Endothelial cell of umbilical vein (primary cell): ENCODE results near the gene GGACT. TPM values are rescaled to one million over a fixed set of nuclear protein-coding genes. Genes with fewer than 3 reads are reported as not detected.

Source experiments
- BruUV-seq: library from RNA; stranded (reverse); fragments of 400-500 nt; replicated peaks from 2 replicates; lab custom pipeline; 2021; lab: Mats Ljungman, UMichigan
- CTCF ChIA-PET: fragments of 300-600, 350-600 bp; sonication (Branson Sonifier 250); formaldehyde crosslinking; loops from one replicate; lab custom pipeline; 2021; ENCODE audit warnings: antibody characterized with exemption, inconsistent platforms; lab: Charles Lee
- POLR2A ChIA-PET: fragments of 300-600, 350-600 bp; sonication (Branson Sonifier 250); formaldehyde crosslinking; loops from one replicate; lab custom pipeline; 2021; ENCODE audit warnings: antibody characterized with exemption, inconsistent platforms; lab: Charles Lee
- DNase-seq: peaks from one replicate; pipeline ENCODE4 v3.0.0-alpha.2; 2011; ENCODE audit warnings: low read depth, low spot score
- FAIRE-seq: peaks from 2 replicates; lab custom pipeline; 2011; peaks lifted over from hg19 to GRCh38; lab: Jason Lieb, UNC
- H2AFZ ChIP-seq: 2 replicates; pipeline ENCODE4 v1.6.0; 2012; ENCODE audit warnings: low read depth, low read length, control low read depth, inconsistent platforms
- H3K27ac ChIP-seq: 2 replicates; pipeline ENCODE4 v1.5.1; 2011; ENCODE audit warnings: low read depth, mild to moderate bottlenecking, control low read depth, low read length, moderate library complexity; ENCODE audit not compliant: insufficient read depth
- H3K27me3 ChIP-seq, 2 experiments: 2 replicates each; pipeline versions ENCODE4 v1.6.0 to v1.6.1; 2011; ENCODE audit warnings: low read length in 2 of 2, mixed read lengths in 1 of 2; ENCODE audit not compliant: control insufficient read depth in 2 of 2, insufficient read depth in 2 of 2
- H3K36me3 ChIP-seq, 2 experiments: 2 replicates in 1 of 2; 3 replicates in 1 of 2; pipeline ENCODE4 v1.5.1; 2011; ENCODE audit warnings: low read length in 2 of 2, mild to moderate bottlenecking in 1 of 2, moderate library complexity in 1 of 2; ENCODE audit not compliant: control insufficient read depth in 2 of 2, insufficient read depth in 2 of 2; ENCODE audit errors: extremely low read depth in 1 of 2
- H3K4me1 ChIP-seq: 3 replicates; pipeline ENCODE4 v1.5.1; 2011; ENCODE audit warnings: mild to moderate bottlenecking, low read length; ENCODE audit not compliant: control insufficient read depth, insufficient read depth; ENCODE audit errors: extremely low read depth
- H3K4me2 ChIP-seq: 2 replicates; pipeline ENCODE4 v1.6.1; 2011; ENCODE audit warnings: low read length, control low read depth, mixed read lengths; ENCODE audit not compliant: insufficient read depth
- H3K4me3 ChIP-seq, 3 experiments: fragments of 200-600 bp in 1 of 3; sonication (generic), shearing (Covaris generic) in 1 of 3; replicated peaks in 1 of 3; 2 replicates each; pipeline ENCODE4 v1.5.1; 2011 to 2016; ENCODE audit warnings: control low read depth in 3 of 3, low read length in 3 of 3, mild to moderate bottlenecking in 2 of 3, inconsistent platforms in 1 of 3, low read depth in 1 of 3, moderate library complexity in 1 of 3; ENCODE audit not compliant: insufficient read depth in 1 of 3
- H3K79me2 ChIP-seq: 2 replicates; pipeline ENCODE4 v1.6.0; 2012; ENCODE audit warnings: low read length, inconsistent platforms; ENCODE audit not compliant: control insufficient read depth, insufficient read depth
- H3K9ac ChIP-seq: replicated peaks from 2 replicates; pipeline ENCODE3; 2011; ENCODE audit warnings: low read length, control low read depth; ENCODE audit not compliant: insufficient read depth; ENCODE audit errors: extremely low read depth
- H3K9me1 ChIP-seq: replicated peaks from 3 replicates; pipeline ENCODE4 v1.6.0; 2011; ENCODE audit warnings: mild to moderate bottlenecking, low read length; ENCODE audit not compliant: control insufficient read depth, insufficient read depth; ENCODE audit errors: extremely low read depth
- H3K9me3 ChIP-seq: replicated peaks from 2 replicates; pipeline ENCODE4 v1.5.1; 2012; ENCODE audit warnings: low read length, inconsistent platforms; ENCODE audit not compliant: control insufficient read depth, insufficient read depth
- H4K20me1 ChIP-seq: replicated peaks from 2 replicates; pipeline ENCODE3; 2011; ENCODE audit warnings: mild to moderate bottlenecking, low read length; ENCODE audit not compliant: control insufficient read depth, insufficient read depth; ENCODE audit errors: extremely low read depth
- CTCF ChIP-seq, 2 donors: IDR thresholded peaks; 1 replicate in 1 of 2; 2 replicates in 1 of 2; pipeline ENCODE4 v1.5.1; 2011; ENCODE audit warnings: low read length in 2 of 2, mild to moderate bottlenecking in 2 of 2, moderate library complexity in 2 of 2, control low read depth in 1 of 2, inconsistent platforms in 1 of 2, low read depth in 1 of 2; ENCODE audit not compliant: insufficient read depth in 1 of 2; ENCODE audit errors: extremely low read depth in 1 of 2
- EZH2 ChIP-seq: IDR thresholded peaks from 2 replicates; pipeline ENCODE4 v1.6.1; 2012; ENCODE audit warnings: borderline replicate concordance, low read depth, mild to moderate bottlenecking, moderate library complexity, low read length, inconsistent platforms; ENCODE audit not compliant: severe bottlenecking
- FOS ChIP-seq: IDR thresholded peaks from 2 replicates; pipeline ENCODE4 v1.6.1; 2011; ENCODE audit warnings: mild to moderate bottlenecking, low read length, moderate library complexity, borderline replicate concordance; ENCODE audit not compliant: insufficient read depth
- GATA2 ChIP-seq: IDR thresholded peaks from 2 replicates; pipeline ENCODE4 v1.7.0; 2011; ENCODE audit warnings: low read depth, mild to moderate bottlenecking, moderate library complexity, mixed read lengths, low read length; ENCODE audit not compliant: insufficient read length, insufficient read depth
- JUN ChIP-seq: IDR thresholded peaks from 2 replicates; pipeline ENCODE4 v1.6.1; 2011; ENCODE audit warnings: borderline replicate concordance, low read depth; ENCODE audit not compliant: insufficient read length, insufficient read depth
- MAX ChIP-seq: IDR thresholded peaks from 2 replicates; pipeline ENCODE4 v1.6.1; 2011; ENCODE audit not compliant: insufficient read depth, insufficient read length
- MYC ChIP-seq: IDR thresholded peaks from one replicate; pipeline ENCODE4 v1.6.1; 2011; ENCODE audit warnings: mild to moderate bottlenecking, low read depth, low read length
- POLR2A ChIP-seq: IDR thresholded peaks from 2 replicates; pipeline ENCODE4 v1.6.1; 2012; ENCODE audit warnings: low read depth, mild to moderate bottlenecking, control low read depth, low read length
- POLR2AphosphoS5 ChIP-seq: IDR thresholded peaks from 2 replicates; pipeline ENCODE4 v1.6.1; 2012; ENCODE audit warnings: low read depth, mild to moderate bottlenecking, control low read depth, low read length, moderate library complexity; ENCODE audit not compliant: insufficient read depth
- dilution Hi-C: fragments of 300-500 bp; cut with MboI; formaldehyde crosslinking; loops from one replicate; pipeline ENCODE4 v1.15.0; 2019; ENCODE audit warnings: low sequenced_read_pairs; ENCODE audit not compliant: extremely low pct_ligation_motif_present
- intact Hi-C: fragments of 100-400 bp; cut with micrococcal nuclease; formaldehyde crosslinking; loops from one replicate; pipeline ENCODE4 v1.10.0; 2022
- polyA plus RNA-seq, 4 experiments: library from polyadenylated mRNA; depleted of rRNA in 3 of 4; stranded (reverse) in 3 of 4; unstranded in 1 of 4; fragments of >200 nt; gene quantifications; 2 replicates each; pipeline versions ENCODE4 v1.2.1 to v1.2.3, GENCODE V29; 2011 to 2012; ENCODE audit warnings: missing spikeins in 1 of 4
- total RNA-seq: library from RNA; stranded (reverse); gene quantifications from 2 replicates; pipeline ENCODE4 v1.2.3, GENCODE V29; 2021

Gene GGACT
- total and polyA plus RNA-seq, 2 donors (not counting 3 experiments of a cell fraction or from before 2014, with no cell fraction given), result 2.5 to 6.5 TPM

GRCh38 chr13:100536643-100537180, 51.9 kb downstream of the GGACT start:
- no peak for FAIRE-seq
- dilution Hi-C loops, result no loop called here
- POLR2A ChIA-PET, result no interaction called here

More at GRCh38 chr13:100536643-100537180, 51.9 kb downstream of the GGACT start:
- Histone ChIP-seq H3K27me3 (no peaks in the 10 kb centered on the region), H3K9me1 (no peaks in the 10 kb centered on the region), H3K9me3 (no peaks in the 10 kb centered on the region), H3K36me3 (no peaks in the 10 kb centered on the region), H4K20me1 (no peaks in the 10 kb centered on the region), H2AFZ (no peak overlapping the region), H3K4me2 (no peak overlapping the region), H3K27ac (no peak overlapping the region), H3K4me3 (no peak overlapping the region), H3K9ac (no peak overlapping the region), H3K79me2 (no peaks in the 10 kb centered on the region), H3K4me1 (no peaks in the 10 kb centered on the region)
- CTCF ChIA-PET, result no interaction called here
- DNase-seq, result no peak
- TF ChIP-seq POLR2AphosphoS5 (no peak), POLR2A (no peak), EZH2 (no peak), GATA2 (no peak), JUN (no peak), MYC (no peak), FOS (no peak), MAX (no peak), CTCF (IDR thresholded peaks at IDR 0.05; ENCODE audit: extremely low read depth in 1 of 2, insufficient read depth in 1 of 2, low read depth in 1 of 2, low read length in 2 of 2) (no peak)
- intact Hi-C loops, result no loop called here
- no TSS peak for BruUV-seq
